SHP77 treated with DMSO at 0.1 percent for 48 hours (cell line): Measurements from ENCODE around the gene SIGLEC10.
"Not testable (repeated sequence)": the region's sequence is repeated elsewhere in the genome, so short reads cannot be mapped to it uniquely, and the experiment has no call there.

Source experiments
- DNase-seq: peaks from one replicate; lab custom pipeline; 2025; lab: John Stamatoyannopoulos, UW

The SIGLEC10 gene

DNA sequence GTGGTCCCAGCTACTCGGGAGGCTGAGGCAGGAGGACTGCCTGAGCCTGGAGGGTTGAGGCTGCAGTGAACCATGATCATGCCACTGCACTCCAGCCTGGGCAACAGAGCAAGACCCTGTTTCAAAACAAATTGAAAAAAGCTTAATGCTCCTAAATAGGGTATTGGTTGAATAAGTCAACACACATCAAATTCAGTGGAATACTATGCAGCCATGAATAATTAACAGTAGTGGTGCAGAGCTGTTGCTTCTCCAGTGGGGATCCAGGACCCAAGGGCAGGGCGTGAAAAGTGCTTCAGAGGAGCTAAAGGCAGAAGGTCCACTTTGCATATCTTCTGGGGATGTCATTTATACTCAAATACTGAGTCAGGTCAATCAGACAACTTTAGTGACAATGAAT lies 22.6 kb upstream of the SIGLEC10 start:
- no peak for DNase-seq

DNA sequence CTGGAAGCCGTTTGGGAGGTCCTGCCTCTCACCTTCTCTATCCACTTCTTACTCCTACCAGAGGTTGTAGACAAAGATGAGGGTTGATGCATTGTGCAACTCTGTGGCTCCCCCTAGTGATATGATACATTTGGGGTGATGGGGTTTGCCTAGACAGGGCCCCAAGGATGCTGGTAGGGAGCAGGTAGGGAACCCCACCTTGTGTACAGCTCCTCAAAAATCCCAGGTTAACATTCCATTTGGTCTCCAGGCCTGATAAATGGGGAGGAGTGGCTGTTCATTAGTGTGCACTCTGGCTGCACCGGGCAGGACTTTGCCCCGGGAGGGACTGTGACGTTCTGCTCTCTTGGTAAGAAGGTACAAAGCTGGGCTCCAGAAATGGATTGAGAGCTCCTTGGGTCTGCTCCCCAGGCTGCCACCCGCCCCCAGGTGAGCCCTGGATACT lies 21.6 kb upstream of the SIGLEC10 start:
- DNase-seq: no peak

DNA sequence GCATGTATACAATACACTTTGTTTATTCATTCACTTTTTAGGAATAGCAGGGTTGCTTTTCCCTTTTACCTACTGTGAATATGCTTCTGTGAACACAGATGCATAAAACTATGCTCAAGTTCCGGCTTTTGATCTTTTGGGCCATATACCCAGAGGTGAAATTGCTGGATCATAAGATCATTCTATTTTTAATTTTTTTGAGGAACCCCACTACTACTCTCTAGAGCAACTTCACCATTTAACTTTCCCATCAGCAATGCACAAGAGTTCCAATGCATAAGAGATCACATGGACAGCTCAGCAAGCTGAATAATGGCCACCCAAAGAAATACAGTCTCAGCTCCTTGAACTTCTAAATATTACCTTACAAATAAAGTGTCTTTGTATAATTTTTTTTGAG lies 17.0 kb upstream of the SIGLEC10 start:
- DNase-seq: no peak

DNA sequence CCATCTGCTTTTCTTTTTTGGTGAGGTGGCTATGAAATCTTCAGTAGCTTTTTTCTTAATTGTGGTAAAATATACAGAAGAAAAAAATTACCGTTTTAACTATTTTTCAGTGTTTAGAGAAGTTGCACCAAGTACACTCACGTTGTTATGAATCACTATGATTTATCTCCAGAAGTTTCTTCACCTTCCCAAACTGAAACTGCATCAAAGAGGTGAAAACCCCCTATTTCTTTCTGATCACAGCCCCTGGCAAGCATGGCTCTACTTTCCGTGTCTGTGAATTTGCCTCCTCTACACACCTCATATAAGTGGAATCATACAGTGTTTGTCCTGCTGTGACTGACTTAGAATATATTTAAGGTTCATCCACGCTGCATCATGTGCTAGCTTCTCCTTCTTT lies 15.6 kb upstream of the SIGLEC10 start:
- DNase-seq: no peak

DNA sequence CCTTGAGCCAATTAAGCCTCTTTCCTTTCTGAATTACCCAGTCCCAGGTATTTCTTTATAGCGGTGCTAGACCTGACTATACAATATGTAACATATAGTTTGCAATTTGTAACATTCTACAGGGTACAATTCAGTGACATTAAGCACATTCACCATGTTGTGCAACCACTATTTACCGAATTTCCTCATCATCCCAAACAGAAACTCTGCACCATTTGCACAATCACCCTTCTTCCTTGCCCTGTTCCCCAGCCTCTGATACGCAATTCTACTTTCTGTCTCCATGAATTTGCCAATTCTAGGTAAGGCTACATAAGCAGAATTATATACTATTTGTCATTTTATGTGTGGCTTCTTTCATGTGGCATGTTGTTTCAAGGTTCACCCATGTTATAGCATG lies 13.7 kb upstream of the SIGLEC10 start:
- DNase-seq: no peak

DNA sequence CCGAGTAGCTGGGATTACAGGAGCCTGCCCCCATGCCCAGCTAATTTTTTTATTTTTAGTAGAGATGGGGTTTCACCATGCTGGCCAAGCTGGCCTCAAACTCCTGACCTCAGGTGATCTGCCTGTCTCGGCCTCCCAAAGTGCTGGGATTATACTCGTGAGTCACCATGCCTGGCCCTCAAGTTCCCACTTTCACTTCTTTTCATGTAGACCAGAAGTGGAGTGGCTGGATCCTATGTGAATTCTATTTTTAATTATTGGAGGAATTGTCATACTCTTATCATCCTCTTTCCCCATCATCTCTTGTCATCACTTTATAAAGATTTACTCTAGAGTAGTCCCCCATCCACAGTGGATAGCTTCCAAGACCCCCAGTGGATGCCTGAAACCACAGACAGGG lies 12.8 kb upstream of the SIGLEC10 start:
- no peak for DNase-seq

DNA sequence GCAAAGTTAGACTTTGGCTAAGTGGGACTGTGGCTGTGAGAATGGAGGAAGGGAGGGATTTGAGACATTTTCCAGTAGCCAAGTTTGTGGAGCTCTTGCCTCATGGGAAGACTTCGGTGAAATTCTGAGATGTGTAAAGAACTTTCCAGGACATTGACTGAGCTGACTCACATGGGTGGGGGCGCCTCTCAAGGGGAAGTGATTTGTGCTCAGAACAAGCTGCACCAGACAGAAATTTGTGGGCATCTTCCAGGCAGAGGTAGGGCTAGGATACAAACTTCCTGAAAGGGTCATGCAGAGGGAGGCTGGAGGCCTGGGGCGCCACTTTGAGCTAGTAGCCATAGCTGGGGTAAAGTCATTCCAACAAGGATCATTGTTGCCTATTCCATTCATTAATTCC lies 9.8 kb upstream of the SIGLEC10 start:
- no peak for DNase-seq

DNA sequence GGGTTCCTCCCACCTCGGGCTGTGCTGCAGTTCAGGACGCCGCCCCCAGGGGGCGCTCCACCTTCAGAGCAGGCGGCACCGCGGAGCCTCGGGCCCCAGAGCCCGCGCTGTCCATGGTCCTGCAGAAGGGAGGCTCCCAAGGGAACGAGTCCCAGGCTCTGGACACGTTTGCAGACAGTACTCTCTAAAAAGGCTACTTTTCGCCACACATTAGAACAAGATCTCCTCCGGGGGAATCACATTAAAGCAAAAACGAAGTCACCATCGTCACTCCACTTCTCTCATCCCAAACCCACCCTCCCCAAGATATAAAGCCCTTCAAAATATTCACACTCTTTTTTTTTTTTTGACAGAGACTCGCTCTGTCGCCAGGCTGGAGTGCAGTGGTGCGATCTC lies 4.6 kb upstream of the SIGLEC10 start:
- no peak for DNase-seq

DNA sequence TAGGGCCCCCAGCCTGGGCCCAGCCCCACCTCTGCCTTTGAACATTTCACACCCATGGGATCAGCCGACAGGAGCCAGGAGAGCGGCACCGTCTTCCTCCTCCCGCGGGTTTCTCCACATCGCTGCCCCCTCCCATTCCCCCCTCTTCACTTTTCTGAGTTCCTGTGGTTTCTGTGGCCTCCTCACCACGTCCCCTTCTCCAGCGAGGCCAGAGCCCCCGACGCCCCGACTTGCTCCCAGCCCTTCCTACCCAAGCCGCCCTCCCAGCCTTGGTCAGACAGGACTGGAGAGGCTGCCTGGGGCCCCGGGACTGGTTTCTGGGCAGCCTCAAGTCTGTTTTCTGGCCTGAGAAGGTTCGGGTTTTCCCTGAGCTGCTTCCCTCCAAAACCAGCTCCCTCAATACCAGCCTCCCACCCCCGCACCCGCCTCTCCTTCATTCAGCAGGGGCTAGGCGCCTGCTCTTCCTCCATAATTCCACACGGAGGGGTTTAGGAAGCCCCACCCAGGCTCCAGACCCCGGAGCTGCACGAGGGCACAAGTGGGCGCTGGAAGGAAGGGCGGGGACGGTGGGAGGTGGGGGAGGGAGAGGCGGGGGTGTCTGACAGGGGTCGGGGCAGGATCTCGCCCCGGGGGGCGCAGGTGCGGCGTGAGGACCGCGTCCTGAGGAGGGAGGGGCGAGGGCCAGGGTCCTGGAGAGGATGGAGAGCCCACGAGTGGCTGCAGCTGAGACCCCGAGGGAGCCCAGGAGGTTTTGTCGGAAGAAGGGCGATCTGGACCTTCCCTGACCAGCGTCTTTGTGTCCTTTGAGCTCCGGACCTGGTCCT lies 4.0 kb upstream of the SIGLEC10 start:
- DNase-seq: no peak

DNA sequence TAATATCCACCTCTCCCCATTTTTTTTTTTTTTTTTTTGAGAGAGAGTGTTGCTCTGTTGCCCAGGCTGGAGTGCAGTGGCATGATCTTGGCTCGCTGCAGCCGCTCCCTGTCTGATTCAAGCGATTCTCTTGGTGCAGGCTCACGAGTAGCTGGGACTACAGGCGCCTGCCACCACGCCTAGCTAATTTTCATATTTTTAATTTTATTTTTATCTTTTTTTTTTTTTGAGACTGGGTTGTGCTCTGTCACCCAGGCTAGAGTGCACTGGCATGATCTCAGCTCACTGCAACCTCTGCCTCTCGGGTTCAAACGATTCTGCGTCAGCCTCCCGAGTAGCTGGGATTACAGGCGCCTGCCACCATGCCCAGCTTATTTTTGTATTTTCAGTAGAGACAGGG lies 3.1 kb upstream of the SIGLEC10 start:
- not testable (repeated sequence) for DNase-seq

DNA sequence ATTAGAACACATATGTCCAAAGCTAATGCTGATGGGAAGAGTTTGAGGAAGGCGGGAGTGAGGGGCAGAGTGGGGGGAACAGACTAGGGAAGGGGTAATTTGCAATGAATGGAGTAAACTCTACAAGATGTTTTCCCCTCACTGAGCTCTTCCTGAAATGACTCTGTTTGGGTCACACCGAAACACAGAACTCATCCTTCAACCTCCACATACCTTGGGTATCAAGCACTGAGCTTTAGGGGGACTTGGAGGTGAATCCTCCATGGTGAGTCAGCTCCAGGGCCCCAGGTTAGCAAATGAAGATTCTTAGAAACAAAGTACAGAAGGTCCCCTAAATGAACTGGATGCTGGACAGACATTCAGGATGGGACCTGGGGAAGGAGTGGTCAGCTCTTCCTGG lies 1.3 kb upstream of the SIGLEC10 start:
- no peak for DNase-seq

DNA sequence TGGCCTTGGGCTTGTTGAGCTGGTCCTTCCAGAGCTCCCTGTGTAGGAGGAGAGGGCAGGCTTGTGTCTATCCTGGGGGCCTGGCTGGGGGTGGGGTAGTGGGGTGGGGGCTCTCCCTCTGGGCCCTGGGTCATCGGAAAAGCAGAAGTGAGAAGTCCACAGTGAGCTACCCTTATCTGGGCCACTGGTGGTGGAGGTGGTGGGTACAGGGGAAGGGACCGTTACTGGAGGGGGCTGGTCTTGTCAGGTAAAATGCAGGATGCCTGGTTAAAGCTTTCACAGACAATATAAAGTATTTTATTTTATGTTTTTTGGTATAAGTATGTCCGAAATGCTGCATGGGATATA lies 342 bp upstream of the SIGLEC10 start:
- DNase-seq: no peak

DNA sequence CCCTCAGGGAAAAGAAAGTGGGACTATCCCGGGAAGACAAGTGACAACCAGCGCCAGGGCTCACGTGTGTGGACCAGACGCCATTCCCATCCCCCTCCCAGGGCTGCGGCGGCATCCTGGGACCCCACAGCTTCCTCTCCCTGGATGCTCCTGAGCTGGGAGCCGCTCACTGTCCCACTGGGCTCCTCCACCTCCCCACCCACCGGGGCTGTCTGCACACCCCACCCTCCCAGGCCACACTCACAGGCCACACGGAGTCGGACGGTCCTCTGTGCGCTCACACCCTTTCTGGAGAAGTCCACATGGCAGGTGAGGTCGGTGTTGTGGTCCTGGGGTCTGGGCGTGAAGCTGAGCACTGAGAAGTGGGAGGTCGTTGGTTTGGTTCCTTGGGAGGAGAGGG lies 1.0 kb downstream of the SIGLEC10 start:
- DNase-seq: not testable (repeated sequence)

DNA sequence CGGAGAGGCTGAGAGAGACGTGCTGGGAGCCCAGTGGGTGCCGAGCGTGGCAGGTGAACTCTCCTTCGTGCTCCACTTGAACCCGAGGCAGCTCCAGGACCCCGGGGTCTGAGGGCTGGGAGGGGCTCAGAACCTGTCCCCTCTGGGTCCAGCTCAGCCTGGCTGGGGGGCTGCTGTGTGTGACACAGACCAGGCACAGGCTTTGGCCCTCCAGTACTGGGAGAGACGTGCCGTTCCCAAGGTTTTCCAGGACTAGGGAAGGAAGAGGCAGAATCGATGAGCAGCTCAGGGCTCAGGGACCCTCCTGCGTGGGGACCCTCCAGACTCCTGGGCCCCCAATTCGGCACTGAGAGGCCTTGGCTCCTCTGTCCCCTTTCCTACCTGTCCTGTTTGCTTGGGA lies 2.3 kb downstream of the SIGLEC10 start:
- no peak for DNase-seq

DNA sequence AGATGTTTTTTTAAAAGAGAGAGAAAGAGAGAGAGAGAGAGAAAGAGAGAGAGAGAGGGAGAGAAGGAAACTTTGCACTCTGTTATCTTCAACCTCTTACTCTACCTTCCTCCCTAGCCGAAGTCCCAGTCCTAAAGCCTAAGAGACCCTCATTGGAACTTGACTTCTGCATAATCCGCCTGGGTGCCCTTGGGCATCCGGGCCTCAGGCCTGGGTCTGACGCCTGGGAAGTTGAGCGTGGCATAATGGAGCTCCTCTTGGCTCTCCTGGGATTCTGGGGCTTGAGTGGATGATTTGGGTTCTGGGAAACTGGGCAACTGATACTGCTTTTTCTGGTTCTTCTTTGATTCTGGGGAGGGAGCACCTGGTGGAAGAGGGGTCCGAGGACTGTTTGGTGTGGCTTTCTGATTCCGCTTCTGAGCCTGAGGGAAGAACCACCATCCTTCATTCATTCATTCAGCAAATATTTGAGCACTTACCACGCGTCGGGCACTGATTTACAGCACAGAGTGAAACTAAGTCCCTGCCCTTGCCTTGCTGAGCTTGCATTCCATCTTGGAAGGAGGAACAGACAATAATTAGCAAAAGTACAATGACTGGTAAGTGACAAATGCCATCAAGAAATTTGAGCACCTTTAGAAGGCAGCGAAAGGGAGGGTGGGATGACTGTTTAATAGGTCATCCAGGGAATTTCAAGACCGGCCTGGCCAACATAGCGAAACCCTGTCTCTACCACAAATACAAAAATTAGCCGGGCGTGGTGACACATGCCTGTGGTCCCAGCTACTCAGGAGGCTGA lies 6.3 kb downstream of the SIGLEC10 start:
- no peak for DNase-seq

DNA sequence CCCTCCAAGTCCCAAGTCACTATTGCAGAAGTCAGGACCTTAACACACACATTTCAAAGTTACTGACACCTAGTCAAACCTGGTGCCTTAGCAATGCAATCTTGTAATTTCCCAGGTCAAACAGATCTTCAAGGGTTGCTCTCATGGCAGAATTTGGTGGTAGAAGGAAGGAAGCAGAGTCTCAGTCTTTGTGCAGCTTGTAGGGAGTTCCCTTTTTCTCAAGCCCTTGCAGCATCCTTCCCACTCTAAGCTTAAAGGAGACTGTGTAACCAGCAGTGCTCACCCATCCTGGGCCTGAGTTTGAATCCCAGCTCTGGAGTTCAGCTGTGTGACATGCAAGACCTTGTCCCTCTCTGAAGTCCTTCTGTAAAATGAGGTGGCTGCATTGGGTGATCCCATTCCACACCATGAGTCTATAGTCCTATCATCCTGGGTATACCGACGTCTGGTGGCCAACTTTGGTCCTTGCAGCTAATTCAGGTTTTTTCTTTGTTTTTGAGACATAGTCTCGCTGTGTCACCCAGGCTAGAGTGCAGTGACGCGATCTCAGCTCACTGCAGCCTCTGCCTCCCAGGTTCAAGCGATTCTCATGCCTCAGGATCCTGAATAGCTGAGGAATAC lies 9.8 kb downstream of the SIGLEC10 start:
- no peak for DNase-seq

DNA sequence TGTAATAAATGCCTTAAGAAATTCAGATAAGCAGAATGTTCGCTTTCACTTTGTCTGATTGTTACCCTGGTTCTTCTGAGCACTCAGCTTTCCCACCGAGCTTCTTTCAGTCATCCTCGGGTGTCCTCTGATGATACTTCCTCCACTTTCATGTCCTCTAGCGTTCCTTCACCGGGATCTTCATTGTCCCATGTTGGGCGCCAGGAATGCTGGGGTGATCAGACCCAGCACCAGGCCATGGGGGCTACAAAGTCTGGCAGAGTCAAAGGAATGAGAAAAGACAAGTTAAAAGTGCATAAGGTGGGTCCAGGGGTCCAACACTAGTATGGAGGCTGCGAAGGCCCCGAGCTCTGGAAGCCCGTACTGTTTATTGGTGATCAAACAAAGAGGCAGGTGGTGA lies 15.3 kb downstream of the SIGLEC10 start:
- DNase-seq: no peak

DNA sequence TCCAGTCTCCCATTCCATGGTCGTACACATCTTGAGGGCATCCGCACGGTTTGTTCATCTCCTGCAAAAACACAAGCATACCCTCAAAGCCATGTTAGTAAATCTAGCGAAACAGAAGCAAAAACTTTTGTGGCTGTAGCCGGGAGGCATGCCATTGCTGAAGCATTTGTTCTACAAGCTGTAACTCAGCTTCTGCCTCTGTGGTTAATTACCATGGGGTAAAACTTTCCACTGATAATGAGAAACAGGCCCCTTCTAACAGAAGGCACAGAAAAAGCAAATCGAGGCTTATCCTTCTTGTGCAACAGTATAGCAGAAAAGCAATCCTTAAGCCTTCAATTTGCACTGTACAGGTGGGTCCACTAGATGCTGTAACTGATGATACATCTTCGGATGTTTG lies 17.5 kb downstream of the SIGLEC10 start:
- not testable (repeated sequence) for DNase-seq

DNA sequence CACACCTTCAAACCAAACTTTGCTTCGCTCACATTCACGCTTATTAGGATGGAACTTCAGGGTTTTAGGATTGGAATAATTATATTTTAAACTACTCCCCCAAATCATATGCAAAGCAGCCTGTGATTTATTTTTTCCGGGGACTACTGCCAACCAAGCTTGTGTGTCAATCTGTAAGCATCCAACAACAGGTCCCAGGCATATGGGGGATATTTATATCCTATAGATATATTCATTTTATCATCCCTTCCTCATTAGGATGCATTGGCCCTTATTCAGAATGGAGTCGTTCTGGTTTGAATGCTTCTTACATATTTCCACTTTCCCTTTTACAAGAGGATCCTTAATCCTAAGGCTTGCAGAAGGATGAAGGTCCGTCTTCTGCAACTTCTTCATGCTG lies 18.2 kb downstream of the SIGLEC10 start:
- DNase-seq: no peak

DNA sequence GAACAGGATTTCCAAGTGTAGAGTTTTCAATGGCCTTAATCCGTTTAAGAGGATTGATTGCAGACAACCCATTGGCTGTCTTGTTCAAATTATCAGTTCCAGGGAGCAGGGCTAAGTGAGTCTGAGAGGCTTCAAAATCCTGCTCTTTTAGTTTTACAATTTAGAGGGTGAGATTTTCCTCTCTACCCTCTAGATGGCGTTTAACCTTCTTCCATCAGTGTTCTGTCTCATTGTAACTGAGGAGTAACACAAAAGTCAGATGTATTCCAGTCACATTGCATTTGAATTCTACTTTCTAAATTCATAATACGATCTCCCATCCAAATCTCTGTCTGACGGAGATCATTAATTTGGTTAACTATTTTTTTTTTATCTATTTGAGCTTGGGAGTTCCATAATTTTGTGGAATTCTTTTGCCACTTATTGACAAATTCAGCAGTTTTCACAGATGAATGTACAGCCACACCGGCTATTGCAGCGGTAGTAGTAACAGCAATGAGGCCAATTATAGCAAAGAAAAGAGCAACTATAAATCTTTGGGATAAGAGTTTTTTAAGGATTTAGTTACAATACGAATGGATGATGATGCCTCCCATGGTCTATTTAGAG lies 19.2 kb downstream of the SIGLEC10 start:
- no peak for DNase-seq

DNA sequence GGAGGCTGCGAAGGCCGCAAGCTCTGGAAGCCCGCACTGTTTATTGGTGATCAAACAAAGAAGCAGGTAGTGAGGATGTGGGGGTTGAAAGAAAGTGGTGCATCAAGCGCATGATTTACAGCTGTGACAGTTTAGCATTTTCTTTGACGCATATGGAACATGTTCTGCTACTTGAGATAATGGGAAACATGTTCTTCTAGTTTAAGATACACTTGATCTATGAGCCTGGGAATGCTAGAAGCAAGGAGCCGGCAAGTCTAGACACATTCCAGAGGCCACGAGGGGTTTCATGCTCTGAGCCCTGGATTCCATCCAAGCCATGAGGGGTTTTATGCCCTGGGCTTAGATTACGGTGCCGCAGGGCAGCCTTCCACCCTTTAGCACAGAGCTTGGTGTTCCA lies 20.0 kb downstream of the SIGLEC10 start:
- not testable (repeated sequence) for DNase-seq

DNA sequence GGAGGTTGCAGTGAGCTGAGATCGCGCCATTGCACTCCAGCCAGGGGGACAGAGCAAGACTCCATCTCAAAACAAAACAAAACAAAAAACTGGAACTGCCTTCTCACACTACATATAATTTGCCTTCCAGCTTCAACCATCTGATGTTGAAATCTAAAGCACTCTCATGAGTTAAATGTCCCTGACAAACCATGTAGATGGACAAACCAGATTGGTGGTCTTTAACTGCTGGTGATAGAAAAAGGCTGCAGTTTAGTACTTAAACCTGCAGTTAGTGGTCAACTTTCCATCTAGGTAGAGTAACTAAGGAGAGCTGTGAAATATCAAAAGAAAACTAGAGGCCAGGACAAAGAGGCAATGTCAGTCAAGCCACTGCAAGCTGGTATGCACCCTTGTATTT lies 21.3 kb downstream of the SIGLEC10 start:
- DNase-seq: no peak
